ENCODE results near the gene HSPA12A.
A peak's percentile ranks its signal among the peaks of the same experiment; 100 is the strongest.
"Not testable (repeated sequence)": the region's sequence is repeated elsewhere in the genome, so short reads cannot be mapped to it uniquely, and the experiment has no call there.

The HSPA12A gene

DNA sequence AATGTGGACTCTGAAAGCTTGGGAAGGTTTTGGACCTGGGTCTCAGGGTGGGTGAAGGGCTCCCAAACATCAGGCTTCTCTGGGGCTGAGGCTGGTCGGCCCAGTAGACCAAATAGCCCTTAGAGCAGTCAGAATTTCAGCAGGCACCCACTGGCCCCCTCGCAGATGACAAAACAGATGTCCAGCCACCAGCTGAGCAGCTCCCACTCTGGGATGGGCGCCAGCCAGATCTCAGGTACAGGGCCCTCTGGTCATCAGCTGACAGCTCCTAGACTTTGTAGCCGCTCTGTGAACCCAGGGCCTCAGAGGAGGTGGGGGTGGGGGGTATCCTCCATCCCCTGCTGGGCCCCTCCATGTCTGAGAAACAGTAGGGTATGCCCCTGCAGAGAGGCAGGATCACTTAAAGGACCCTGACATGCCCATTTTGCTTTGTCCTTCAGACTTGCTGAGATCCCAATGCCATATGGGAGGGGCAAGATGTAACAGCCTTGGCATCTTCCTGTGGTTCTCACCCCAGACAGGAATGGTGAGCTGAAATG lies 26.5 kb downstream of the HSPA12A start:
- no peak for DNase-seq

DNA sequence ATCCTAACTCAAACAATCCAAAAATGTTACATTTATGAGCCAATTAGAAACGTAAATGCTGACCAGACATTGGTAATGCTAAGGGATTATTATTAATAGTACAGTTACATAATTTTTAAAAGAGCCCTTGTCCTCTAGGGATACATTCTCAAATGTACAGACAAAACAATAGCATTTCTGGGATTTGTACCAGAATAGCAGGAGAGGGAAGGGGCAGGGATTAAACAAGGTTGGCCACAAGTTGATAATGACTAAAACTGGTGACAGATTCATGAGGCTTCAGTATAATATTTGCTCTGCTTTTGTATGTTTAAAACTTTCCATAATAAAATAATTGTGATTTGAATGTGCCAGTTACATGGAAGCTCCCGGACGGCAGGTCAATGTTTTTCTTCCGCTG lies 27.0 kb downstream of the HSPA12A start:
- DNase-seq: no peak

GRCh38 chr10:116713846-116714245 lies 28.5 kb downstream of the HSPA12A start:
- no peak for DNase-seq

- DNase-seq: no peak
These were observed 29.3 kb downstream of the HSPA12A start for GRCh38 chr10:116712989-116713543.

DNA sequence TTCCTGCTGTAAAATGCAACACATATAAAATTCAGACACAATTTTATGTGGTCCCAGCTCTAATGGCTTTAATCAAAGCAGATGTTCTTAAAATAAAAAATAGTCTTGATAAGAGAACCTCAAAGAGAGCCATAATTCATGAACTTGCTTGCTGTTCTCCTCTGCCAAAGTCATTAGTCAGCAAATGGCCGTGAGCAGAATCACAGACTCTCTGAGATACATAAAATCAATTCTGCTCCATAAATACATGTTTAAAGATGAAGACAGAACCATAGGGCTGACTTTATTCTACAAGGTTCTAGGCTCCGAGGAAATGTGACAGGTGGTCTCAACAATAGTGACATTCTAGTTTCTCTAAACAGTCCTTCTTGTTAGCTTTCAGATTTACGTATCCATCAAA lies 29.8 kb downstream of the HSPA12A start:
- no peak for DNase-seq

DNA sequence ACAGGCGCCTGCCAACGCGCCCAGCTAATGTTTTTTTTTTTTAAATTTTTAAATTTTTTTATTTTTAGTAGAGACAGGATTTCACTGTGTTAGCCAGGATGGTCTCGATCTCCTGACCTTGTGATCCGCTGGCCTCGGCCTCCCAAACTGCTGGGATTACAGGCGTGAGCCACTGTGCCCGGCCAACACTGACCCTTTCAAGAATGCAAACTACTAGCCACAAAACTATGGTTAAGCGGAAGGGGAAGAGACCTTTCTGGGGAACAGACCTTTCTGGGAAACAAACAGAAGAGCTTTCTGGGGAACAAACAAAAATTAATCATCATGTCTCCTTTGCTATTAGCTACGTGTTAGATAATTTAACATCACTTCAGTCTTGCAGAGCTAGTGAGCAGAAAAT lies 30.6 kb downstream of the HSPA12A start:
- DNase-seq: not testable (repeated sequence)

- DNase-seq: peak in 1 of 2 experiments; percentile 42
These were observed 32.3 kb downstream of the HSPA12A start for GRCh38 chr10:116710076-116710475.

DNA sequence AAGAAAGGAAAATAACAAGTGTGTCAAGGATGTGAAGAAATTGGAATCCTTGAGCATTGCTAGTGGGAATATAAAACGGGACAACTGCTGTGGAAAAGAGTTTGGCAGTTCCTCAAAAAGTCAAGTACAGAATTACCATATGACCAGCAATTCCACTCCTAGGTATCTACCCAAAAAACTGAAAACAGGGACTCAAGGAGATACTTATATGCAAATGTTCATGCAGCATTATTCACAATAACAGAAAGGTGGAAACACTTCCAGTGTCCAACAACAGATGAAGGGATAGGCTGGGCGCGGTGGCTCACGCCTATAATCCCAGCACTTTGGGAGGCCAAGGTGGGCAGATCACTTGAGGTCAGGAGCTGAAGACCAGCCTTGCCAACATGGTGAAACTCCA lies 33.5 kb downstream of the HSPA12A start:
- DNase-seq: no peak

DNA sequence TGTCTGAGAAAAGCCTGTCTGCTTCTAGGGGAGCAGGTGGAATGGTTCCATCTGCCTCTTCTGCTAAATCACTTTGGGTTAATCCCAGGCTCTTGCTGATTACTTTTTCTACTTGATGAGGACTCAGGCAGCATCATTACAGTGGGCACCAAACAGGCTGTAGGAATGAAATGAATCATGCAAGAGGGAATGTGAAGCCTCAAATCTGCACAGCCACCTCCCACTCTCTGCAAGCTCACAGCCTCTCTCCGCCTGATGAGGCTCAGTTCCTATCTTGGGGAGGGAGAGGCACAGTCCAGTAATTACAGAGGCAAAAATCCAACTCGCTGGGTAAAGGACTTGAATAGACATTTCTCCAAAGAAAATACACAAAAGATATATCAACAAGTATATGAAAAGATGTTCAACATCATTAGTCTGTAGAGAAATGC lies 34.0 kb downstream of the HSPA12A start:
- no peak for DNase-seq

- DNase-seq: peak in 1 of 2 experiments; percentile 15
These were observed 34.4 kb downstream of the HSPA12A start for GRCh38 chr10:116707981-116708380.

- no peak for DNase-seq
These were observed 36.1 kb downstream of the HSPA12A start for GRCh38 chr10:116706281-116706680.

DNA sequence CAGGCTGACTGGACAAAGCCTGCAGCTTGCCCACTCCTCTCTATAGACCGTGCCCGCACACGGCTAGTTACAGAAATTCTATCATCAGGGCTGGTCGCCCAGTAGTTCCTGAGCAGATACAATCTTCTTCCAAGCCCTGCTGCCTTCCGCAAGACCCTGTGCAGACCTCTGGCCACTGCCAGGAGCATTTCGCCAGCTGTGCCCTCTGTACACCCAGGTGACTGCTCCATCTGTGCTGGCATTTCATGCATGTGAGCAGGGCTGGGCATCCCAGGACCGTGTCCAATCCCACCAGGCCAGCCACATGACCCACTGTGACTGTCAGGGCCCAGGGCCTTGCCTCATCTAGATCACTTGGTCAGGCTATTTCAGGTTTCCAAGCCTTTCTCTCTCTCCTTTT lies 36.9 kb downstream of the HSPA12A start:
- DNase-seq: no peak

DNA sequence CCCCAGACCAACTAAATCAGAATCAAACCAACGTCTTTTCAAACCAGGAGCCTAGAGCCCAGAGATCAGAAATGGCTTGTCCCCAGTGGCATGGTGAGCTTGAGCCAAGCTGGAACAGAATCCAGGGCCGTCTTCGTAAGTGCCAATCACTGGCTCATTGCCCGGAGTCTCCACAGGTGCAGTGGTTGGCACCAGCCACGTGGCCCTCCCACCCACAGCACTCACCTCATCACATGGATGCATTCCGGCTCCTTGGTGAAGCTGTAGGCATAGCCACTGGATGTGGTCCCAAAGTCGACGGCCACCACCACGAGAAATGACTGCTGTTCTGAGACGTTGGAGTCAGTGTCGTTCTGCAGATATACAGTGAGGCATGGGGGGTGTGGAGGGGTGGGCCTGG lies 37.4 kb downstream of the HSPA12A start:
- peak in 1 of 2 experiments; percentile 8 for DNase-seq

GRCh38 chr10:116702165-116702564 lies 40.2 kb downstream of the HSPA12A start:
- DNase-seq: no peak

GRCh38 chr10:116699471-116700150 lies 42.8 kb downstream of the HSPA12A start:
- DNase-seq: no peak

- DNase-seq: no peak
These were observed 43.3 kb downstream of the HSPA12A start for GRCh38 chr10:116699049-116699448.

GRCh38 chr10:116698364-116698763 lies 44.0 kb downstream of the HSPA12A start:
- no peak for DNase-seq

GRCh38 chr10:116697816-116698215 lies 44.5 kb downstream of the HSPA12A start:
- DNase-seq: no peak

DNA sequence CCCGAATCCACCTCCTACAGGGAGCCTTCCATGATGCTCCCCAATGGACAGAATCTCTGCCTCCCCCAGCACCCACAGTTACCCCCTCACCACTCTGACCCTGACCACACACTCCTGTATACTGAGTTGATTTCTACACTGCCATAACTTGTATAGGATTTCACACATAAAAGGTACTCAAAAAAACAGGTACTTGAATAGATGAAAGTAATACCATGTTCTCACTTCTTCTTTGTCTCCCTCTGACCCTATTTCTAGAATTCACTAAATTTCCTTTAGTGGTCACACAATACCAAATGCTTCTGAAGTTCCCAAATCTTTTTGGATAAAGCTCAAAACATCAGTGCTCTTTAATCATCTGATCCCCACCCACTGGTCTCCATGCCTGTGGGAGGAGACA lies 45.4 kb downstream of the HSPA12A start:
- DNase-seq: no peak

DNA sequence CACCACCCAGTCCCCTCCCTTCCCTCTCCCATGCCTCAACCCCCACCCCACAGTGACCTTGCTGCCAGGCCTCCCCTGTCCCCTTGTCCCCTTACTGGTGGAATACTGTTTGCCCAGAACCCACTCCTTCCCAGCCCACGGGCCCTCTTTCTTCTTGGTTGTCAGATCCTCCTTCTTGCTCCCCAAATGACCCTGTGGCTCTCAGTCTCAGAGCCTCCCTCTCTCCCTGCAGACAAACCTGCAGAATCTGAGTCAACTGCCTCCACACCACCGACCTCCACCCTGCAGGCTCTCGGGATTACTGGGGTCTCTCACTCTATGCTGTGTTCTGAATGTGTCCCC lies 47.5 kb downstream of the HSPA12A start:
- no peak for DNase-seq

GRCh38 chr10:116694243-116694926 lies 48.0 kb downstream of the HSPA12A start:
- DNase-seq: no peak

GRCh38 chr10:116692225-116692624 lies 50.1 kb downstream of the HSPA12A start:
- DNase-seq: no peak

DNA sequence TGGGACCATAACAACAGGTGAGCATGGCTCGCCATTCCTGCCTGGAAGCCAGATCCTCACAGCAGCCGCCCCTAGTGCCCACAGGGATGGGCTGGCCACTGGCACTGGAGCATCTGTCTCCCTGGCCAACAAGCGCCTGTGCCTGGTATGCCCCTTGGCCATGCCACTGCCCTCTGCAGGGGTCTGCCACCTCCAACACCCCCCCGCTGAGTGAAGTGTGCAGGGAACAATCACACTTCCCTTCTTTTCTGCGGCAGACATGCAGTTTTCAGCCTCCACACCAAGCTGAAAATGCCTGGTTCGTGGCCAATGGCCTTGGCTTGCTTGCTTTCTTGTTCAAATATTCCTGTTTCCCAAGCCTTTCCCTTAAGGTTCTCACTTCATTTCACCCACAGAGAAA lies 50.7 kb downstream of the HSPA12A start:
- DNase-seq: no peak
